KBM-7 (cell line): ENCODE data around the gene LRRC40.
"Not testable (repeated sequence)": the region's sequence is repeated elsewhere in the genome, so short reads cannot be mapped to it uniquely, and the experiment has no call there.

Source experiments
- DNase-seq: peaks from one replicate; pipeline ENCODE4 v3.0.0-alpha.2; 2015
- in situ Hi-C: fragments of 300-500 bp; cut with MboI; formaldehyde crosslinking; loops from 2 replicates; pipeline ENCODE4 v1.14.3; 2020; ENCODE audit warnings: low sequenced_read_pairs, low pct_unique_long_range_greater_than_20kb, mixed read lengths

The LRRC40 gene

DNA sequence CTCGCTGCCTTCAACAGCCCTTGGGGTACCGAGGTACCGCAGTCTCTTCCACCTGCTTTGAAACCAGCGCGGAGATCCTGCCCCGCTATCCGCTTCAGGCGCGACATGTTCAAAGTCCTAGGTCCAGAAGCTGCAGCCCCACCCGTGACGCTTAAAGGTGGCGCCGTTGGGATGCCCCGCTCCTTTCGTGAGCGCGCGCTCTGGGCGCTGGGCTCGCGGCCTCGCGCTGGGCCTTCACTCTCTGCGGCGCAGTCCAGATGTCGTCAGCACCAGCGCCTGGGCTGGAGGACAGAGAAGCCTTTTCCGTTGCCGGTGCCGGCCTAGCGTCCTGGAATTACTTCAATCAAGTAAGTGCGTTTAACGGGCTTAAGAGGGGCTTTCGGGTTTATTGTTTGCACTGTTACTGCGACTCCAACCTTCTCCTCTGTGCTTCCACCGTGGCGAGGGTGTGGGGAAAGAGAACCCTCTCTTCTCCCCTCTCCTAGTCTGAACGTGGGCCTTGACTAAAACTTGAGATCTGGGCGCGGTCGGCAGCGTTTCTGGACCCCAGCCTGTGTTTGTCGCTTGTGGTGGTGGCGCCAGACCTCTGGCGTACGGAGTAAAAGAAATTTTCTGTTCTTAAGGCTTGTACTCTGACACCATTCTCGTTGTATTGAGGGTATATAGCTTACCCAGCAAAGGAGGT lies at the start of gene LRRC40:
Gene LRRC40, minus strand, starts transcription at position 146 of the 685 bp plus-strand sequence. Its CDS starts 39 bp downstream, at position 107.
- DNase-seq: peak; percentile 97
- in situ Hi-C loops: no loop called here

DNA sequence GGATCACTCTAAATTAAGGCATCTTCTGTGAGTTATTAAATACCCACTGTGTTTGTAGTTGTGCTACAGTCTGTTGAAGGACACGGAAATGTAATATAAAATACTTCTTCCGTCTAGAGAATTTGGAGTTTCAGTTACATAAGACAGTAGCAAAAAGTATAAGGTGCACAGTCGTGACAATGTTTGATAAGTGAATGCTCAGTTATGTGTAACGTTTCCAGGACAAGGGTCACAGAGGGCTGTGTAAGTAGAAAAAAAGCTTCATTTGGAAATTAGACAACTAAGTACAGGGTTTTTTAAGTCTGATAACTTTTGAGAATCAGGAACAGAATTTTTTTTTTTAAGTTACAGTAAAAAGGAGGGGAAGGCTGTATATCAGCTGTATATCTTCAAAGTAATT lies 43.4 kb upstream of the LRRC40 start:
- in situ Hi-C loops: no loop called here

DNA sequence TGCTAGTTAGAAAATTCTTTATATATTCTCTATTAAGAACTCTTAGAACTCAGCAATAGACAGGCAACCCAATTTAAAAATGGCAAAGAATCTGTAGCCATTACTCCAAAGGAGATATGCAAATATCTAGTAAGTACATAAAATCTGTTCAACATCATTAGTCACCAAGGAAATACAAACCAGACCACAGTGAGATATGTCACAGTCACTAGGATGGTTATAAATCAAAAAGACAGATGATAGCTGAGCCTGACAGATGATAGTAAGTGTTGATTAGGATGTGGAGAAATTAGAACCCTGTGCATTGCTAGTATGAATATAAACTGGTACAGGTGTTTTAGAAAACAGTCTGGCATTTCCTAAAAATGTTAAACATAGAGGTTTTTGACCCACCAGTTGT lies 42.4 kb upstream of the LRRC40 start:
- DNase-seq: no peak
- in situ Hi-C loops: no loop called here

More for the DNA sequence above, 43.4 kb upstream of the LRRC40 start:
- DNase-seq: no peak

DNA sequence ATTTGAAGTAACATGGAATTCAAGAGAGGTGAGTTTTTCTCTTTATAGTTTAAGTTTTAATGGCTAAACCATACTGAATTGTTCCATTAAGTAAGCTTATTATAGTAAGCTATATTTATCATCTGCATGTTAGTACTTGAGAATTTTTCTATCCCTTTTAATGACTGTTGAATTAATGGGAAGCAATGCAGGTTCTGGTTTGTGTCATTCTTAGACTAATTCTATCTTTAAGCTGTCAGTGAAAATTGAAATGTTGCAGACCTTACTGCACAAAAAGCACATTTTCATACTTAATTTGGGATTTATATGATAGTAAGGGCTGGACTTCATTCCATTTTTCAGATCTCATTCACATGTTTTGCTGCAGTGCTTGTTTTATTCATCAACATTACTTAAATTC lies 41.7 kb upstream of the LRRC40 start:
- in situ Hi-C loops: no loop called here
- DNase-seq: no peak

DNA sequence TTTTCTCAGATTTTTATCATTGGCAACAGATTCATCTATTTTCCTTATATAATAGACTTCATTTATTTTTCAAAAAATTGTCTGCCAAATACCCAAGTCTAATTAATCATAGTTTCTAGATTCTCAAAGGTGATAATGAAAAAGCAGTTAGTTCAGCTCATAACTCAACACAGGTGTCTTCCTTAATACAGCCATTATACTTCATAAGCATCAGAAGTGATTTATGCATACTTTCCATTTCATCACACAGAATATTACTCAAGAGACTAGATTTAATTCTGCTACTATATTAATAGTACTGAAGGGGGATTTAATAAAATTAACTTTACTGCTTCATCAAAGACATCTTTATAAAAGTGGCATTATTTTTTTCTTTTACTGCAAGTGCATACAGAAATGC lies 34.6 kb upstream of the LRRC40 start:
- in situ Hi-C loops: no loop called here
- DNase-seq: no peak

DNA sequence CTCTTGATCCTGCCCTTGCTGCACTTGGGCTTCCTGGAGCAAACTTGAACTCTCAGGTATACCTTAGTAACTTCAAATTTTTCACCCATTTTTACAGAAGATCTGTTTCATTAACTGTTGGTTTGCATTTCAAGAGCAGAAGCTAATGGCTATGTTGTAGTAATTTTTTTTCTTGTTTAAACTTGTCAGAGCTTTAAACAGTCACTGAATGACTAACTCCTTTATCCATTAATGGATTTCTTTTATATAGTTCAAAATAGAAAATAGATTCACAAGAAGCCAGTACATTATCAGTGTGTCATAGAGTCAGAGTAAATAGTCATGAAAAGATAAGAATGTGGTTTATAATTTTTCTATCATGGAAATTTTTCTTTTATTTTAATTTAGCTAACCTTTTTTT lies 29.4 kb upstream of the LRRC40 start:
- no peak for DNase-seq
- in situ Hi-C loops: no loop called here

DNA sequence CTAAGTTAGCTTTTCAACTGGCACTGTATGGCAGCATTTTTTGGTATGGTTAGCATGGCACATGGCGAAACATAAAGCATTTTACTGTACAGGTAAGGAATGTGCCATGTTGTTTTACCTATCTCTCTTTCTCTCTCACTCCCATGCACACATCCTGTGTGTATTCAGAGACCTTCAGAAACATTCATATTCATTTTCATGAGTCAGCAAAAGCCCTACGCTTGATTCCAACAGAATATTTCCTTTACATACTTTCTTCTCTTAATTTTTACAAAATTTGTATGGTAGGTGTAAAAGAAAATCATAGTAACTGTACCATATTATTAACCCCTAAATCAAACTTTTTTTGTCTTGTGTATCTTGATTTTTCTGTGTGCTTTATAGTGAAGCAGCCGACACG lies 26.1 kb upstream of the LRRC40 start:
- in situ Hi-C loops: no loop called here

DNA sequence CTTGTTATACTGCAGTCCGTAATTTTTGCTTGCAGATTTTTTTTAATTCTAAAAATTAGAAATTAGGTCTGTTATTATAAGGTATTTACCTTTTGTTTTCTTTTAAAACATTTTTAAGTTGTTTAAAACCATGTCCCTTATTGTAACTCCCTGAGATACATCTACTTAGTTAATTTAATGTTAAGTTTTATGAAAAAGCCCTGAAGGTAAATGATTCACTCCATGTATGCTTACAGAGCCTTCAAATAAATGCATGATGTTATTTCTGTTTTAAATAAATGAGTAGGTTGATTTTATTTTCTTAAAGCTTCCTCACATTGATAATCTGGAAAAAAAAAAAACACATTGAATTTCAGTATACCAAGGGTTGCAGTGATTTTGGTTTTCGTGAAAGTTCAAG lies 23.3 kb upstream of the LRRC40 start:
- DNase-seq: no peak
- in situ Hi-C loops: no loop called here

More for the DNA sequence above, 26.1 kb upstream of the LRRC40 start:
- DNase-seq: no peak

DNA sequence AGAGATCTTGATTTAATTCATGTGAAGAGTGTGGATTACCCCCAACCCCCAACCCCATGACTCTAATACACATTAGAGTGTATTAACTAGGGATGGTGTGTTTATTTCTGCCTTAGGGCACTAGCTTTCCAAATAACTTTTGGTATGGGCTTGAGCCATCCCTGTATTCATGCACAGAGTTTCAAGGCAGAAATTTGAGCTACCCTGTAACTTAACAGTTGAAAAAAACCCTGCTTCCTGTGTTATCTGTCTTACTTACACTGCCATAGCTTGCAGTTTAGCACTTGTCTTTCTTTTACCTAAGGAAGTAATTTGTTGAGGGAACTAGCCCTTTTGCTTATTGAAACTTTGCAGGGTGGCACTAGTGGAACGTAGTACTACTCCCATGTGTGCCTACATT lies 22.1 kb upstream of the LRRC40 start:
- peak; percentile 27 for DNase-seq
- in situ Hi-C loops: no loop called here

DNA sequence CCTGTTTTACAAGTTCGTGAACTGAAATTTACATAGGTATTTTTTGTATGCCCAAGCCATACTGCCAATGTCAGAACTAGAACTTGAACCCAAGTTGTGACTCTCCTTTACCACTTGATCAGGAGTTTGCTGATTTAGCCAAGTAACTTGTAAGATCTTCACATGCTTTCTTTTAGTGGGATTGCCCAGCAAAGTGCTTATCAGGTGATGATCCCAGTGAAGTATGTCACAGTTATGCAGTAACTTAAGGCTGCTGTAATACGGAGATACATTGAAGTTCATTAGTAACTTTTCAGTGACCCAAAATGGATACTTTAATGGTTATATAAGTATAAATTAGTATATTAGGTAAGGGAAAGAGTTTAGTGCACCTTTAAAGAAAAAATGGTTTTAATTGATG lies 19.6 kb upstream of the LRRC40 start:
- in situ Hi-C loops: no loop called here
- no peak for DNase-seq

DNA sequence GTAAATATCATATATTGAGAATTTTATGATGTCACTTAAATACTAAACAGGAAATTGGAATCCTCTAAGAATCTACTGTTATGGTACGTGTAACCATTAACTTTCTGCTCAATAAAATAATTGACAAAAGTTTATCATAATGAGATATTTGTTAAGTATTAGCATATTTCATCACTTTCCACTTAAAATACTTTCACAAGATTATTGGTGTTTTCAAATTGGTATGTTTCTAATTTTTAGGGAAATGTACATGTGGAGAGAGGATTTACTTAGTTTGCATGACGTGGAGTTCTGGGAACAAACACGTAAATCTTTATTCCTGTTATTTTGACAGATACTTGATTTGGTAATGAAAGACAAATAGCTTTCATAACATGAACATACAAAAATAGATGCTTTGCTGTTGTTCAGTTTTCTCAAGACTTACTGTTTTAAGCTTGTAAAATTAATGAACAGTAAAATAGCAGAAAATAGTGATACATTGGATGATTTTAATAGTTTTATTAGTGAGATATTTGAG lies 17.4 kb upstream of the LRRC40 start:
- in situ Hi-C loops: no loop called here

DNA sequence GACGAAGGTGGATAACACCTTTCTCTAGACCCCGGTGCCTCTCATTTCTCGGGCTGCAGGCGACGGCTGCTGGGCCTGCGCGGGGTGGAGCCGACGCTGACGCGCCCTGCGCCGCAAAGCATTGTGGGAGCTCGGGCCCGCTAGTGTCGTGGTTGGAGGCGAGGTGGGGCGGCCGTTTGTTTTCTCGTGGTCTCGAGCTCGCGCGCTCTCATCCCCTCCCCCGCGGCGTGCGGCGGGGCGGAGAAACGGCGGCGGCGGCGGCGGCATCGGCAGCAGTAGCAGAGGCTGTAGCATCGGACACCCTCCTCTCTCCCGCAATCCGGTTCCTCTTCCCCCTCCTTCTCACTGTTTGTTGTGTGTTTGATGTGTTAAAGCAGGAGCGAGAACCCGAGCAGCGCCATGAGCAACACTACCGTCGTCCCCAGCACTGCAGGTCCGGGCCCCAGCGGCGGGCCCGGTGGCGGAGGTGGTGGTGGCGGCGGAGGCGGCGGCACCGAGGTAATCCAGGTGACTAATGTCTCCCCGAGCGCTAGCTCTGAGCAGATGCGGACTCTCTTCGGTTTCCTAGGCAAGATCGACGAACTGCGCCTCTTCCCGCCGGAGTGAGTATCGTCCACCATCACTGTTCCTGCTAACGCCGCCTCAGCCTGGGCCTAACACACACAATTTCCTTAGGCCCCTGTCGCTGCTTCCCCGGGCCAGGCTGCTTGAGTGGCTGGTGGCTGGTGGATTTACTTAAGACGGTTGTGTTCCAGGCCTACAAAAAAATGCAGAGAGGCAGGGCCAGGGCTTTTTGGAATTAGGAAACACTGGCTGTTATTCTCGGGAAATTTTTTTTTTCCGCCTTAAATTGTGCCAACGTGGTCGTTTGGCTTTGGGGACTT lies 16.1 kb upstream of the LRRC40 start, which contains the start of gene SRSF11:
Gene SRSF11, plus strand, starts transcription at position 143 of the 884 bp plus-strand sequence. Its CDS starts 257 bp downstream, at position 400.
- in situ Hi-C loops: no loop called here
- peak; percentile 97 for DNase-seq

More for the DNA sequence above, 17.4 kb upstream of the LRRC40 start:
- no peak for DNase-seq

DNA sequence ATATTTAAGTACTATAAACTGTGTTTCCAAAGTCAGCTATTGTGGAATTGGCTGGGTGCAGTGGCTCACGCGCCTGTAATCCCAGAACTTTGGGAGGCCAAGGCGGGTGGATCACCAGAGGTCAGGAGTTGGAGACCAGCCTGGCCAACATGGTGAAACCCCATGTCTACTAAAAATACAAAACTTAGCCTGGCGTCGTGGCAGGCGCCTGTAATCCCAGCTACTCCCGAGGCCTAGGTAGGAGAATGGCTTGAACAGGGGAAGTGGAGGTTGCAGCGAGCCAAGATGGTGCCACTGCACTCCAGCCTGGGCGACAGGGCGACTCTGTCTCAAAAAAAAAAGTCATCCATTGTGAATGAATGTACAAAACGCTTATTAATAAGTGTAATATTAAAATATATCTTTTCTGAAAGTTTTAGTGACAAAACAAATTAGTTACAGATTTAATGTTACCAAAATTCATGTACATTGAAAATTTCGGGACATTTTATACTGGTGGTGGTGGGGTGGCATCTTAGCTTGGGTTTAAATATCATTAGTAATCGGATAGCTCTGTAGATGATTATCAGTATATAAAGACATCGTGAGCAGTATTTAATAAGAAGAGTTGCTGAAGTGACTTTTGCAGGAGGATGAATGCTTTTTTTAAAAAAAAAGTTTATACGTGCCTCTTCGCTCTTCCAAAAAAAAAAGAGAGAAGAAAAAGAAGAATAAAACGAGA lies 15.3 kb upstream of the LRRC40 start:
- in situ Hi-C loops: no loop called here
- DNase-seq: no peak

DNA sequence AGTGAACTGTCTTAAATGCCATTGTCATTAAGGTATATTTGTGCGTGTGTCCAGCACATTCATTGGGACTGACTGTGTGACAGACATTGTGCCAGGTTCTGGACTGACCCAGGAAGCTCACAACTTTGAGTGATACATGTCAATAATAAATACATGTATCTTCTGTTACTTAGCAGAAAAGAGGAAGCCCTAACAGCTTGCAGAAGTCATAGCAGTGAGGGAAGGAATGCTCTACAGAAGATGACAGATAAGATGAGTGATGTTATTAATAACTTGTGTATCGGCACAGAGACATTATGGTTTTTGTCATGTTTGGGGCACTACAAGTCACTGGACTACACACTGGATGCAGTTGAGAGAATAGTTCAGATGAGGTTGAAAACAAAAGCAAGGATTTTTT lies 14.6 kb upstream of the LRRC40 start:
- peak; percentile 68 for DNase-seq
- in situ Hi-C loops: no loop called here

DNA sequence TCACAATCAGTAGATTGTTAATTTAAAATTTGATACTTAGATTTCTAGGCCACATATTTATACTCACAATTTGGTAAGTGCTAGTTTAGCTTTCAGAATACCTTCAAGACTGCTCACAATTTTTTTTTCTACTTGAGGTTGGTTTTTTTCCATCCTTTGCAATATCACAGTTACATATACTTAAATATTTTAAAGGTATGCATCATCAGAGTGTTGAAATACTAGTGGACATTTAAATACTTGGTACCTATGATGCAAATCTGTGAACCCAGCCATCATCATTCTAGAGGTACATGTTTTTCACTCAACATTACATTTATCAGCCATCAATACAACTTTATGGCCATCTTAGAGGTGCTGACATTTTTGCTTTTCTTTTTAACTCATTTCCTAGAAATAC lies 6.2 kb upstream of the LRRC40 start:
- DNase-seq: no peak
- in situ Hi-C loops: no loop called here

DNA sequence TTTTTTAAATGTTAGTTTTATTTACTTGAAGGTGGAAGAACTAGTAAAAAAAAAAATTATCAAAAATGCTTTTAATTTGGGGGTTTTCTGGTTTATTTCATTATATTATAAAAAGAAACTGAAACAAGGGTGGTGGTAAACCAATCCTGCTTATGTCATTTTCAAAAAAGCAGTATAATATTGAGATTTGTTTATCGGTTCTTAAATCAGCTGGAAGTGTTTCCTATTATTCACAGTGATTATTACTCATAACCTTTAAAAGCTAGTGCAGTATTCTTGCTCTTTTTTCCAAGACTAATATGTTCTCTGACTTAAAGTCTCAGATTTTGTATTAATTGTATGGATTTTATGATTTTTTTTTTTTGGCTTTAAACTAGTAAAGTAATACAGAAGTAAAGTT lies 5.4 kb upstream of the LRRC40 start:
- in situ Hi-C loops: no loop called here
- DNase-seq: no peak

DNA sequence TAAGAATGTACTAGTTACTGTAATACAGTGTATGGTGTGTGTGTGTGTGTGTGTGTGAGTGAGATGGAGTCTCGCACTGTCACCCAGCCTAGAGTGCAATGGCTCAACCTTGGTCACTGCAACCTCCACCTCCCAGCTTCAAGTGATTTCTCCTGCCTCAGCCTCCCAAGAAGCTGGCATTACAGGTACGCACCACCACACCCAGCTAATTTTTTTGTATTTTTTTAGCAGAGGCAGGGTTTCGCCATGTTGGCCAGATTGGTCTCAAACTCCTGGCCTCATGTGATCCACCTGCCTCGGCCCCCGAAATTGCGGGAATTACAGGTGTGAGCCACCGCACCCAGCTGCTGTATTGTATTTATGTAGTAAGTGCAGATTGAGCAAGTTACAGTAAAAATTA lies 2.9 kb upstream of the LRRC40 start:
- DNase-seq: no peak
- in situ Hi-C loops: no loop called here

DNA sequence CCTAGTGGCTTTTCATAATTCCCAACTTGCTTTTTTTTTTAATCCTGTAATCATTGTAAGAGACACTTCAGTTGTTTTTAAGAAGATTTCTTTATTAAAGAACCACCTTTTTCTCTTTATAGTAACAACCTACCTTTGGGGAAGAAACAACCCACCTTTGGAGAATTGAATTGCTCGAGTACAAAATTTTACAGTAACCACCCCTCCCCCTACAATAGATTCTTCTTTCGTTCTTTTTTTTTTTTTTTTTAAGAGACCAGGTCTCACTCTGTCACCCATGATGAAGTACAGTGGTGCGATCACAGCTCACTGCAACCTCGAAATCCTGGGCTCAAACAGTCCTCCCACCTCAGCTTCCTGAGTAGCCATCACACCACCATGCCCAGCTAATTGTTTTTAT lies 2.1 kb upstream of the LRRC40 start:
- DNase-seq: no peak
- in situ Hi-C loops: no loop called here

DNA sequence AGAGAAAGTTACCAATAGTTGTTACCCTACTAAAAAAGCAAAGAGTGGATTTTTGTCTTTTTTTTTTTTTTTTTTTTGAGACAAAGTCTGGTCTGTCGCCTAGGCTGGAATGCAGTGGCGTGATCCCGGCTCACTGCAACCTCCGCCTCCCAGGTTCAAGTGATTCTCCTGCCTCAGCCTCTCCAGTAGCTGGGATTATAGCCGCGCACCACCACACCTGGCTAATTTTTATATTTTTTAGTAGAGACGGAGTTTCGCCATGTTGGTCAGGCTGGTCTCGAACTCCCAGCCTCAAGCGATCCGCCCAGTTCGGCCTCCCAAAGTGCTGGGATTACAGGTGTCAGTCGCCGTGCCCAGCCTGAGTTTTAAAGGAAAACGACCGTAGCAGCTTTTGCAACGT lies 1.5 kb upstream of the LRRC40 start:
- DNase-seq, in situ Hi-C loops: not testable (repeated sequence)

DNA sequence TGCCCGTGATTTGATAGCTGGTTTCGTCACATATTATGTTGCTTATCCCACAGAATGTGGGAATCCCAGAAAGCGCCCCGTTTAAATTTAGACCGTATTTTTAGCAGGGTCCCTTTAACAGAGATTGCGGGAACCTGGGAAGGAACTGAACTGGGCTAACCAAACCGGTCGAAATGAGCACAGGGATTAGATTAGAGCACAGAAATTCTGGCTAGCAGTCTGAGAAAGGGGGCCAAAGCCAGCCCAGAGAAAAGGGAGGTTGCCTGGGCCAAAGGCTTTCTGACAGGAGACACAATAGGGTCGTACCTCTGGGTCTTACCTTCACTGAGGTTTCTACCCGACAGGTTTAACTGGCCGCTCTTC lies 327 bp downstream of the LRRC40 start:
- in situ Hi-C loops: no loop called here
- no peak for DNase-seq
